Loucy (cell line): Measurements from ENCODE around the gene CHPF.

ENCODE experiments used
- H2AFZ ChIP-seq: fragments of 200-600 bp; sonication (generic); 2 replicates; pipeline ENCODE4 v1.6.0; 2016; ENCODE audit warnings: antibody characterized with exemption, mild to moderate bottlenecking, low read length, moderate library complexity
- H3F3A ChIP-seq: fragments of 200-600 bp; 2 replicates; pipeline ENCODE4 v1.6.0; 2016; ENCODE audit warnings: antibody characterized with exemption, low read depth, mild to moderate bottlenecking
- H3K27me3 ChIP-seq: fragments of 200-600 bp; sonication (generic); 2 replicates; pipeline ENCODE4 v1.6.1; 2014; ENCODE audit warnings: low read length, mild to moderate bottlenecking; ENCODE audit not compliant: insufficient read depth, poor library complexity, severe bottlenecking
- H3K36me3 ChIP-seq: fragments of 200-600 bp; sonication (generic); 2 replicates; pipeline ENCODE4 v1.6.1; 2016; ENCODE audit warnings: low read length; ENCODE audit not compliant: insufficient read depth
- H3K4me1 ChIP-seq: fragments of 200-600 bp; sonication (generic); 2 replicates; pipeline ENCODE4 v1.5.1; 2014; ENCODE audit warnings: low read length, mild to moderate bottlenecking; ENCODE audit not compliant: insufficient read depth, poor library complexity, severe bottlenecking
- H3K4me2 ChIP-seq: fragments of 200-600 bp; sonication (generic); 2 replicates; pipeline ENCODE4 v1.6.0; 2014; ENCODE audit warnings: antibody characterized with exemption, low read length, low read depth, mild to moderate bottlenecking; ENCODE audit not compliant: poor library complexity, severe bottlenecking
- H3K4me3 ChIP-seq: fragments of 200-600 bp; sonication (generic); 2 replicates; pipeline ENCODE4 v1.5.1; 2014; ENCODE audit warnings: low read length, mild to moderate bottlenecking, mixed read lengths; ENCODE audit not compliant: poor library complexity, severe bottlenecking
- H3K79me2 ChIP-seq: fragments of 200-600 bp; sonication (generic); 2 replicates; pipeline ENCODE4 v1.6.1; 2014; ENCODE audit warnings: low read length; ENCODE audit not compliant: insufficient read depth
- H3K9ac ChIP-seq: fragments of 200-600 bp; sonication (generic); 2 replicates; pipeline ENCODE4 v1.6.0; 2014; ENCODE audit warnings: mild to moderate bottlenecking, low read depth, low read length, moderate library complexity; ENCODE audit not compliant: poor library complexity, severe bottlenecking
- H3K9me2 ChIP-seq: fragments of 200-600 bp; sonication (generic); replicated peaks from 2 replicates; pipeline ENCODE4 v1.6.1; 2016; ENCODE audit warnings: low read depth, low read length, mixed read lengths
- H3K9me3 ChIP-seq: fragments of 200-600 bp; sonication (generic); 2 replicates; pipeline ENCODE4 v1.6.1; 2014; ENCODE audit warnings: mild to moderate bottlenecking, antibody characterized with exemption, low read length, low read depth; ENCODE audit not compliant: insufficient read depth
- H4K20me1 ChIP-seq: fragments of 200-600 bp; sonication (generic); 2 replicates; pipeline ENCODE4 v1.6.0; 2014; ENCODE audit warnings: antibody characterized with exemption, low read length, mild to moderate bottlenecking; ENCODE audit not compliant: insufficient read depth, poor library complexity, severe bottlenecking
- CTCF ChIP-seq: fragments of 200-600 bp; sonication (generic); conservative IDR thresholded peaks from 2 replicates; pipeline ENCODE4 v1.5.1; 2014; ENCODE audit warnings: mild to moderate bottlenecking, antibody characterized with exemption, low read length
- EZH2phosphoT487 ChIP-seq: fragments of 200-600 bp; IDR thresholded peaks from 2 replicates; pipeline ENCODE4 v1.6.1; 2018; ENCODE audit warnings: antibody characterized with exemption, mild to moderate bottlenecking, moderate library complexity, borderline replicate concordance

The CHPF gene

DNA sequence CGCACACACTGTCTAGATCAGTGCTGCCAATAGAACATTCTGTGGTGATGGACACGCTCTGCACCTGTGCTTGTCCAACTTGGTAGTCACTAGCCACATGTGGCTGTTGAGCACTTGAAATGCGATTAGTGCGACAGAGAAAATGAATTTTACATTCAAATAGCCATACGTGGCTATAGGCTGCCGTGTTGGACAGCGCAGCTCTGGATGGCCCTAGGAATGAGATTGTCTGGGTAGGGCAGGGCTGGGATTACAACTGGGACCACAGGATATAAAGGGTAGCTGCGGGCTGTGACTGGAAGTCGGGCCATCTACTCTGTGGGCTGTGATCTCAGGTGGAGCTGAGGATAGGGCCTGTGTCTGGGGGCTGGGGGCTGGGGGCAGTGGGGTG lies 24.1 kb downstream of the CHPF start:
- Histone ChIP-seq H3K4me2 (no peak overlapping the region), H3K4me1 (peaks cover 12% of the 10 kb centered on the region)

GRCh38 chr2:219517954-219518778 lies 25.4 kb downstream of the CHPF start:
- Histone ChIP-seq H3K4me1 (peaks cover 18% of the 10 kb centered on the region), H3K36me3 (no peaks in the 10 kb centered on the region), H3K4me3 (no peak overlapping the region), H3K9ac (no peak overlapping the region), H2AFZ (no peak overlapping the region), H3K4me2 (no peak overlapping the region), H3K9me3 (no peaks in the 10 kb centered on the region), H3K27me3 (peaks cover 4% of the 10 kb centered on the region), H4K20me1 (no peaks in the 10 kb centered on the region), H3K79me2 (no peaks in the 10 kb centered on the region), H3F3A (no peaks in the 10 kb centered on the region), H3K9me2 (no peaks in the 10 kb centered on the region)
- TF ChIP-seq EZH2phosphoT487 (no peak), CTCF (no peak)

More for the DNA sequence above, 24.1 kb downstream of the CHPF start:
- no peaks in the 10 kb centered on the region for H3K9me2 ChIP-seq
- H3K4me3 ChIP-seq = no peak overlapping the region
- no peaks in the 10 kb centered on the region for H3K9me3 ChIP-seq
- H2AFZ ChIP-seq = no peak overlapping the region
- H3K27me3 ChIP-seq = no peaks in the 10 kb centered on the region
- H3F3A ChIP-seq = no peaks in the 10 kb centered on the region
- H3K9ac ChIP-seq = no peak overlapping the region
- no peaks in the 10 kb centered on the region for H3K36me3 ChIP-seq
- TF ChIP-seq CTCF (no peak), EZH2phosphoT487 (no peak)
- no peaks in the 10 kb centered on the region for H4K20me1 ChIP-seq
- H3K79me2 ChIP-seq = no peaks in the 10 kb centered on the region

DNA sequence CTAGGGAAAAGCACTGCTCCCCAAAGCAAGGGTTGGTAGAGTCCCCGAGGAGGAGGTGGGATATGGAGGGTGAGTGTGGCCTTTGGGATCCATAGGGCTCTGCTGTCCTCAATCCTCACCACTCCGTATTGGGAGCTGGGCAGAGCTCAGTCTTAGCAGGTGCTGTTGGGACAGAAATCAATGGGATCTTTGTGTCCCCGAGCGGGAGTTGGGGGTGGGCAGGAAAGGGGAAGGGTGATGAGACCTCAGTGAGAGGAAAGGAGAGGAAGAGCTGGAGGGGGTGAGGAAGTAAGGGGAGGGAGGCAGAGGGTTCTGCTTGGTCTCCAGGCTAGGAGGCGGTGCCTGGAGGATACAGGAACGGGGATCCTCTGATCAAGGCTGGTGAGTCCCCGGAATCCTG lies 26.7 kb downstream of the CHPF start:
- TF ChIP-seq EZH2phosphoT487 (no peak), CTCF (no peak)
- Histone ChIP-seq H3K36me3 (no peaks in the 10 kb centered on the region), H3K9me3 (no peaks in the 10 kb centered on the region), H3K4me3 (no peak overlapping the region), H3K9me2 (no peaks in the 10 kb centered on the region), H3K27me3 (peaks cover 5% of the 10 kb centered on the region), H2AFZ (no peak overlapping the region), H3K79me2 (no peaks in the 10 kb centered on the region), H3F3A (no peaks in the 10 kb centered on the region), H3K9ac (no peak overlapping the region), H4K20me1 (no peaks in the 10 kb centered on the region), H3K4me1 (peaks cover 18% of the 10 kb centered on the region), H3K4me2 (no peak overlapping the region)
